GM10266 (cell line): ENCODE results near the gene GAPVD1.
"Not testable (repeated sequence)": the region's sequence is repeated elsewhere in the genome, so short reads cannot be mapped to it uniquely, and the experiment has no call there.

ENCODE experiments used
- DNase-seq: peaks from one replicate; pipeline ENCODE4 v3.0.0; 2012; ENCODE audit errors: extremely low spot score
- TF ChIP-seq, protein P1 (sequence below): IDR thresholded peaks from 2 replicates; pipeline ENCODE4 v1.5.1; 2012; ENCODE audit warnings: mild to moderate bottlenecking, low read depth; ENCODE audit not compliant: control insufficient read depth, insufficient read depth; ENCODE audit errors: missing control alignments

GAPVD1 gene

DNA sequence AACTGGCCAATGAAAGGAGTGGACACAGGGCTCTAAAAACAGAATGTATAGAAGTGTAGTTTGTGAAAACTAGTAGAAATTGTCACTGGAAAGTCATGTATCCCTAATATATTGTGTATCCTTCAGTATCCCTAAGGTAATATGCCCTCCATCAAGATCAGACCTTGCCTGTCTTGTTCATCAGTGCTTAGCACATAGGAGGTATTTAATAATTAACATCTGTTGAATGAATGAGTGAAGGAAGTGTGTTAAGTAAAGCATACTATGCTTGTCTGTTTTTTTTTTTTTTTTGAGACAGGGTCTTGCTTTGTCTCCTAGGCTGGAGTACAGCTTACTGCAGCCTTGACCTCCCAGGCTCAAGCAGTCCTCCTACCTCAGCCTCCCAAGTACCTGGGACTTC lies 15.8 kb downstream of the GAPVD1 start:
- TF ChIP-seq, protein P1, sequence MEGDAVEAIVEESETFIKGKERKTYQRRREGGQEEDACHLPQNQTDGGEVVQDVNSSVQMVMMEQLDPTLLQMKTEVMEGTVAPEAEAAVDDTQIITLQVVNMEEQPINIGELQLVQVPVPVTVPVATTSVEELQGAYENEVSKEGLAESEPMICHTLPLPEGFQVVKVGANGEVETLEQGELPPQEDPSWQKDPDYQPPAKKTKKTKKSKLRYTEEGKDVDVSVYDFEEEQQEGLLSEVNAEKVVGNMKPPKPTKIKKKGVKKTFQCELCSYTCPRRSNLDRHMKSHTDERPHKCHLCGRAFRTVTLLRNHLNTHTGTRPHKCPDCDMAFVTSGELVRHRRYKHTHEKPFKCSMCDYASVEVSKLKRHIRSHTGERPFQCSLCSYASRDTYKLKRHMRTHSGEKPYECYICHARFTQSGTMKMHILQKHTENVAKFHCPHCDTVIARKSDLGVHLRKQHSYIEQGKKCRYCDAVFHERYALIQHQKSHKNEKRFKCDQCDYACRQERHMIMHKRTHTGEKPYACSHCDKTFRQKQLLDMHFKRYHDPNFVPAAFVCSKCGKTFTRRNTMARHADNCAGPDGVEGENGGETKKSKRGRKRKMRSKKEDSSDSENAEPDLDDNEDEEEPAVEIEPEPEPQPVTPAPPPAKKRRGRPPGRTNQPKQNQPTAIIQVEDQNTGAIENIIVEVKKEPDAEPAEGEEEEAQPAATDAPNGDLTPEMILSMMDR = no peak

DNA sequence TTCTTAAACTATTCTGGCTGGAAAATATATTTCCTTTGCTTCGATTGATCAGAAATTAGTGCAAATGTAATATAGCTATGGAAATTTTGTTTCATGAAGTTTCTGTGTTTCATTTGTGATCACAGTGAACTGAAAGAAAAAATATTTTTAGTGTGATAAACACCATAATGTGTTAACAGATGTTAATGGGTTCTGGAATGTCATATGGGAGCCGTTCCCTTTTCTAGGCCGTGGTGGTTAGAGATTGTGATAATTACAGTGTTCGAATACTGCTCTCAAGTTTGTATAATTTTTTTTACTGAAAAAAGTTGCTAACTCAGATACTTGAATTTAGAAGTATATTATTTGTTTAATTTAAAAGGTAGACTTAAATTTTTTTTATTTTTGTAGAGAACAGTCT lies 19.3 kb downstream of the GAPVD1 start:
- no peak for DNase-seq
- TF ChIP-seq, protein P1 = no peak

More for the DNA sequence above, 15.8 kb downstream of the GAPVD1 start:
- DNase-seq = no peak

DNA sequence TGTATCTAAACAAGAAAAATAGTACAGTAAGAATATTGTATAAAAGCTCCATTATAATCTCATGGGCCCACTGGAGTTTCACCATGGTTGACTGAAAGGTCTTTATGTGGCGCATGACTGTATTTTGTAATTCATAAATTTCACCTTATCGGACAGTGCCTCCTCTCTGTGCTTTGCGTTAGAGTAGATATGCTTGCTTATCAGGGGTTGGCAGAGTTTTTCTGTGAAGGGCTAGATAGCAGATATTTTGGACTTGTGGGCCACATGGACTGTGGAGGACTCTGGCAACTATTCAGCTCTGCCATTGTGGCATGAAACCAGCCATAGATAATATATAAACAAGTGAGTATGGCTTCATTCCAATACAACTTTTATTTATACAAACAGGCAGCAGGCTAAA lies 23.2 kb downstream of the GAPVD1 start:
- no peak for DNase-seq
- TF ChIP-seq, protein P1 = no peak

DNA sequence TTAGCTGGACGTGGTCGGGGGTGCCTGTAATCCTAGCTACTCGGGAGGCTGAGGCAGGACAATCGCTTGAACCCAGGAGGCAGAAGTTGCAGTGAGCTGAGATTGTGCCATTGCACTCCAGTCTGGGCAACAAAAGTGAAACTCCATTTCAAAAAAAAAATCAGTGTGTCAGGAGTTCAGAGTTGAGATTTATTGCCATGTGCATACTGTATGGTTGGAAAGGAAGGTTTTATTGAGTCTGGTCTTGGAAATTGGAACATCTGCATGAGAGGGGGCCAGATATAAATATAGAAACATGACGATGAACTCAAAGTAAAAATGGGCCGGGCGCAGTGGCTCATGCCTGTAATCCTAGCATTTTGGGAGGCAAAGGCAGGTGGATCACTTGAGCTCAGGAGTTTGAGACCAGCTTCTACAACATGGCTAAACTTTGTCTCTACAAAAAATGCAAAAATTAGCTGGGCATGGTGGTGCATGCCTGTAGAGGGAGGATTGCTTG lies 25.4 kb downstream of the GAPVD1 start:
- not testable (repeated sequence) for DNase-seq

DNA sequence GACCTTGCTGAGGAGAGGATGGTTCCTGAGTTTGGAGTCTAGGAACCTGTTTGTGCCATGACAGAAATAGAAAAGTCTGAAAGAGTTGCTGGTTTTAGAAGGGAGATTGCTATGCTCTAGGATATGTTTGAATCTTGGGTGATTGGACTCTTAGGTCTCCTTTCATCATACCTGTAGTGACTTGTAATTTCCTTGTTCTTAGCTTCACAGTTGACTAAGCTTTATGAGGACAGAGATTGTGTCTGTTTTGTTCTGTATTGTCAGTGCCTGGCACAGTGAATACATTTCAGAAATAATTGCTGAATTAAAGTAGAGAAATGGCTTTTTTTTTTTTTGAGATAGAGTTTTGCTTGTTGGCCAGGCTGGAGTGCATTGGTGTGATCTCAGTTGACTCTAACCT lies 31.5 kb downstream of the GAPVD1 start:
- DNase-seq = no peak
- TF ChIP-seq, protein P1 = no peak

DNA sequence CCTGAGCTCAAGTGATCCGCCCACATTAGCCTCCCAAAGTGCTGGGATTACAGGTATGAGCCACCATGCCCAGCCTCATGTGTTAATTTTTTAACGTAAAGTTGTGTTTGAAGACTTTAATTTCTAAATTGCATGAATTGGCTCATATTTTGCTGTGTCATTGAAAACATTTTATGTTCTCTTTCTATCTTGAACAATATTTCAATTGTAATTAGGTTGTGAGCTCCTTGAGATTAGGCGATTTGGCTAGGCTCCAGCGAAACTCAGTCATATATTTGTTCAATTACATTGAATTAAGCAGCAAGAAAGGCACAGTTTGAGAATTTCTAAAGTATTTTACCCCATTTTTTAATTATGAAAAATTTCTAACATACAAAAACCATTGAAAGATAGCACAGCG lies 34.0 kb downstream of the GAPVD1 start:
- TF ChIP-seq, protein P1 = no peak
- DNase-seq = no peak

DNA sequence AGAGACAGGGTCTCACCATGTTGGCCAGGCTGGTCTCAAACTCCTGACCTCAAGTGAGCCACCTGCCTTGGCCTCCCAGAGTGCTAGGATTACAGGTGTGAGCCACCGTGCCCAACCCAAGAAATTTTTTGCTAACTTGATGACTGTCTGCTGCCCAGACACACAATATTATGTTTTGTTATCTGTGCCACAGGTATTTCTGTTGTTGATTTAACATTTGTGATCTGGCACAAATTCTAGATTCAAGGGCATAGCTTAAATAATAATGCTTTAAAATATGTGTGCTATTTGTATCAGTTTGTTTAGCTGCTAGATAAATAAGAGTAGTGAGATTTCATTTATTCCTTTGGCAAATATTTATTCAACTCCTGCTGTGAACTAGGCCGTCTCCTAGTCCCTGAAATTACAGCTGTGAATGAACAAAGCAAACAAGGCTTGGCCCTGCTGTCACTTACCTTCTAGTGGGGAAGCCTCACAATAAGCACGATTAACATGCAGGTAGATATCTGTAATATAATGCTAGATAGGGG lies 35.3 kb downstream of the GAPVD1 start:
- DNase-seq = no peak
- TF ChIP-seq, protein P1 = no peak

DNA sequence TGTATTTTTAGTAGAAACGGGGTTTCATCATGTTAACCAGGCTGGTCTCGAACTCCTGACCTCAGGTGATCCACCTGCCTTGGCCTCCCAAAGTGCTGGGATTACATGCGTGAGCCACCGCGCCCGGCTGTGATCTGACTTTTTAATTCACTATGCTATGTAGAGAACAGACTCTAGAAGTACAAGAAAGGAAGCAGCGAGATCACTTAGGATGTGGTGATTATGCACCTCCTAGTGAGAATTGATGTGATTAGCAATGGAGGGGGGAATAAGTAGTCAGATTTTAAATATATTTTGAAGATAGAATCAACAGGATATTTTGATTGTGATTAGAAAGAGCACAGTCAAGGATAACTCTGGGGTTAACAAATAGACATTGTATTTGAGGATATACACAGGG lies 36.3 kb downstream of the GAPVD1 start:
- TF ChIP-seq, protein P1 = no peak
- DNase-seq = no peak
